ENCODE results near the gene SUSD6.

DNA sequence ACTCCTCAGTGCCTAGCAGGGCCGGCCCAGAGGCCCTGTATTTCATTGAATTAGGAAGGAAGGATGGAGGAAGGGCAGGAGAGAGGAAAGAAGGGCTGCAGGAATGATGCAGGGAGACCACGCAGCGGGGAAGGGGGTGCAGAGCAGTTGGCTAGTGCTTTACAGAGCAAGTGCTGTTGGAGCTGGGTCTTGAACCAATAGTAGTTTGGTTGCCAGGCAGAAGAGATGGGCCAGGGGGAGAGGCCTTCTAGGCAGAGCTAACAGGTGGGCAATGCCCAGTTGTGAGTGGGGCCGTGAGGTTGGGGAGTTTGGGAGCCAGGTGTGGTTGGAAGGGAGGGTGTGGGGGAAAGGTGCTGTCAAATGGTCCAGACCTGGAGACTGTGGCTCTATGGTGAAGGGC, 116.5 kb downstream of the SUSD6 start:
- TF ChIP-seq POLR2A (IDR thresholded peaks at IDR 0.05): no peak
- TF ChIP-seq, protein P1, sequence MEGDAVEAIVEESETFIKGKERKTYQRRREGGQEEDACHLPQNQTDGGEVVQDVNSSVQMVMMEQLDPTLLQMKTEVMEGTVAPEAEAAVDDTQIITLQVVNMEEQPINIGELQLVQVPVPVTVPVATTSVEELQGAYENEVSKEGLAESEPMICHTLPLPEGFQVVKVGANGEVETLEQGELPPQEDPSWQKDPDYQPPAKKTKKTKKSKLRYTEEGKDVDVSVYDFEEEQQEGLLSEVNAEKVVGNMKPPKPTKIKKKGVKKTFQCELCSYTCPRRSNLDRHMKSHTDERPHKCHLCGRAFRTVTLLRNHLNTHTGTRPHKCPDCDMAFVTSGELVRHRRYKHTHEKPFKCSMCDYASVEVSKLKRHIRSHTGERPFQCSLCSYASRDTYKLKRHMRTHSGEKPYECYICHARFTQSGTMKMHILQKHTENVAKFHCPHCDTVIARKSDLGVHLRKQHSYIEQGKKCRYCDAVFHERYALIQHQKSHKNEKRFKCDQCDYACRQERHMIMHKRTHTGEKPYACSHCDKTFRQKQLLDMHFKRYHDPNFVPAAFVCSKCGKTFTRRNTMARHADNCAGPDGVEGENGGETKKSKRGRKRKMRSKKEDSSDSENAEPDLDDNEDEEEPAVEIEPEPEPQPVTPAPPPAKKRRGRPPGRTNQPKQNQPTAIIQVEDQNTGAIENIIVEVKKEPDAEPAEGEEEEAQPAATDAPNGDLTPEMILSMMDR (IDR thresholded peaks at IDR 0.05): no peak
